Measurements from ENCODE around the gene MYBBP1A.

Gene MYBBP1A

GRCh38 chr17:4527134-4527533 is 28.1 kb downstream of the MYBBP1A start:
- no peak for DNase-seq (ENCODE audit: low read depth in 1 of 2, low spot score in 1 of 2)
- Histone ChIP-seq H3K27ac (replicated peaks) (no peak overlapping the region), H3K4me3 (replicated peaks; ENCODE audit: insufficient read depth, low read length) (no peak overlapping the region), H3K27me3 (ENCODE audit: insufficient read depth, poor library complexity, severe bottlenecking) (no peaks in the 10 kb centered on the region)
- TF ChIP-seq POLR2AphosphoS5 (IDR thresholded peaks at IDR 0.05; ENCODE audit: low read depth) (no peak), GABPA (IDR thresholded peaks at IDR 0.05; ENCODE audit: low read depth) (no peak), SPI1 (IDR thresholded peaks at IDR 0.05; ENCODE audit: borderline replicate concordance, low read depth) (no peak)
- TF ChIP-seq, protein P1, sequence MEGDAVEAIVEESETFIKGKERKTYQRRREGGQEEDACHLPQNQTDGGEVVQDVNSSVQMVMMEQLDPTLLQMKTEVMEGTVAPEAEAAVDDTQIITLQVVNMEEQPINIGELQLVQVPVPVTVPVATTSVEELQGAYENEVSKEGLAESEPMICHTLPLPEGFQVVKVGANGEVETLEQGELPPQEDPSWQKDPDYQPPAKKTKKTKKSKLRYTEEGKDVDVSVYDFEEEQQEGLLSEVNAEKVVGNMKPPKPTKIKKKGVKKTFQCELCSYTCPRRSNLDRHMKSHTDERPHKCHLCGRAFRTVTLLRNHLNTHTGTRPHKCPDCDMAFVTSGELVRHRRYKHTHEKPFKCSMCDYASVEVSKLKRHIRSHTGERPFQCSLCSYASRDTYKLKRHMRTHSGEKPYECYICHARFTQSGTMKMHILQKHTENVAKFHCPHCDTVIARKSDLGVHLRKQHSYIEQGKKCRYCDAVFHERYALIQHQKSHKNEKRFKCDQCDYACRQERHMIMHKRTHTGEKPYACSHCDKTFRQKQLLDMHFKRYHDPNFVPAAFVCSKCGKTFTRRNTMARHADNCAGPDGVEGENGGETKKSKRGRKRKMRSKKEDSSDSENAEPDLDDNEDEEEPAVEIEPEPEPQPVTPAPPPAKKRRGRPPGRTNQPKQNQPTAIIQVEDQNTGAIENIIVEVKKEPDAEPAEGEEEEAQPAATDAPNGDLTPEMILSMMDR (IDR thresholded peaks at IDR 0.05; ENCODE audit: insufficient read depth, low read length), result no peak
- TF ChIP-seq, protein P2, sequence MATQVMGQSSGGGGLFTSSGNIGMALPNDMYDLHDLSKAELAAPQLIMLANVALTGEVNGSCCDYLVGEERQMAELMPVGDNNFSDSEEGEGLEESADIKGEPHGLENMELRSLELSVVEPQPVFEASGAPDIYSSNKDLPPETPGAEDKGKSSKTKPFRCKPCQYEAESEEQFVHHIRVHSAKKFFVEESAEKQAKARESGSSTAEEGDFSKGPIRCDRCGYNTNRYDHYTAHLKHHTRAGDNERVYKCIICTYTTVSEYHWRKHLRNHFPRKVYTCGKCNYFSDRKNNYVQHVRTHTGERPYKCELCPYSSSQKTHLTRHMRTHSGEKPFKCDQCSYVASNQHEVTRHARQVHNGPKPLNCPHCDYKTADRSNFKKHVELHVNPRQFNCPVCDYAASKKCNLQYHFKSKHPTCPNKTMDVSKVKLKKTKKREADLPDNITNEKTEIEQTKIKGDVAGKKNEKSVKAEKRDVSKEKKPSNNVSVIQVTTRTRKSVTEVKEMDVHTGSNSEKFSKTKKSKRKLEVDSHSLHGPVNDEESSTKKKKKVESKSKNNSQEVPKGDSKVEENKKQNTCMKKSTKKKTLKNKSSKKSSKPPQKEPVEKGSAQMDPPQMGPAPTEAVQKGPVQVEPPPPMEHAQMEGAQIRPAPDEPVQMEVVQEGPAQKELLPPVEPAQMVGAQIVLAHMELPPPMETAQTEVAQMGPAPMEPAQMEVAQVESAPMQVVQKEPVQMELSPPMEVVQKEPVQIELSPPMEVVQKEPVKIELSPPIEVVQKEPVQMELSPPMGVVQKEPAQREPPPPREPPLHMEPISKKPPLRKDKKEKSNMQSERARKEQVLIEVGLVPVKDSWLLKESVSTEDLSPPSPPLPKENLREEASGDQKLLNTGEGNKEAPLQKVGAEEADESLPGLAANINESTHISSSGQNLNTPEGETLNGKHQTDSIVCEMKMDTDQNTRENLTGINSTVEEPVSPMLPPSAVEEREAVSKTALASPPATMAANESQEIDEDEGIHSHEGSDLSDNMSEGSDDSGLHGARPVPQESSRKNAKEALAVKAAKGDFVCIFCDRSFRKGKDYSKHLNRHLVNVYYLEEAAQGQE (IDR thresholded peaks at IDR 0.05; ENCODE audit: insufficient replicate concordance, low read depth), result no peak

- no peak overlapping the region for H3K4me3 ChIP-seq (replicated peaks; ENCODE audit: insufficient read depth, low read length)
- TF ChIP-seq SPI1 (IDR thresholded peaks at IDR 0.05; ENCODE audit: borderline replicate concordance, low read depth) (no peak), GABPA (IDR thresholded peaks at IDR 0.05; ENCODE audit: low read depth) (no peak)
- TF ChIP-seq, protein P1 (IDR thresholded peaks at IDR 0.05; ENCODE audit: insufficient read depth, low read length), result no peak
- TF ChIP-seq, protein P2 (IDR thresholded peaks at IDR 0.05; ENCODE audit: insufficient replicate concordance, low read depth), result no peak
- no peaks in the 10 kb centered on the region for H3K27me3 ChIP-seq (ENCODE audit: insufficient read depth, poor library complexity, severe bottlenecking)
- H3K27ac ChIP-seq (replicated peaks), result no peak overlapping the region
- no peak for DNase-seq (ENCODE audit: low read depth in 1 of 2, low spot score in 1 of 2)
Observed at GRCh38 chr17:4525691-4526397, 29.3 kb downstream of the MYBBP1A start.

GRCh38 chr17:4523946-4524345 is 31.2 kb downstream of the MYBBP1A start:
- Histone ChIP-seq H3K27me3 (ENCODE audit: insufficient read depth, poor library complexity, severe bottlenecking) (no peaks in the 10 kb centered on the region), H3K4me3 (replicated peaks; ENCODE audit: insufficient read depth, low read length) (no peak overlapping the region), H3K27ac (replicated peaks) (no peak overlapping the region)
- no peak for DNase-seq (ENCODE audit: low read depth in 1 of 2, low spot score in 1 of 2)
- TF ChIP-seq POLR2AphosphoS5 (IDR thresholded peaks at IDR 0.05; ENCODE audit: low read depth) (no peak), GABPA (IDR thresholded peaks at IDR 0.05; ENCODE audit: low read depth) (no peak), SPI1 (IDR thresholded peaks at IDR 0.05; ENCODE audit: borderline replicate concordance, low read depth) (no peak)
- TF ChIP-seq, protein P2 (IDR thresholded peaks at IDR 0.05; ENCODE audit: insufficient replicate concordance, low read depth), result no peak
- TF ChIP-seq, protein P1 (IDR thresholded peaks at IDR 0.05; ENCODE audit: insufficient read depth, low read length), result no peak
